Hindlimb muscle (tissue), 1 donor: ENCODE measurements around the gene ACBD5. TPM values are rescaled to one million over a fixed set of nuclear protein-coding genes. Genes with fewer than 3 reads are reported as not detected.
"Not testable (repeated sequence)": the region's sequence is repeated elsewhere in the genome, so short reads cannot be mapped to it uniquely, and the experiment has no call there.

ENCODE experiments used
- DNase-seq: peaks from one replicate; pipeline ENCODE4 v3.0.0-alpha.2; 2013
- polyA plus RNA-seq: library from polyadenylated mRNA; unstranded; fragments of 120-200 nt; gene quantifications from one replicate; pipeline ENCODE4 v1.2.1, GENCODE V29; 2013; ENCODE audit not compliant: insufficient read length

ACBD5 gene
- polyA plus RNA-seq, 1 donor = 23.8 TPM

DNA sequence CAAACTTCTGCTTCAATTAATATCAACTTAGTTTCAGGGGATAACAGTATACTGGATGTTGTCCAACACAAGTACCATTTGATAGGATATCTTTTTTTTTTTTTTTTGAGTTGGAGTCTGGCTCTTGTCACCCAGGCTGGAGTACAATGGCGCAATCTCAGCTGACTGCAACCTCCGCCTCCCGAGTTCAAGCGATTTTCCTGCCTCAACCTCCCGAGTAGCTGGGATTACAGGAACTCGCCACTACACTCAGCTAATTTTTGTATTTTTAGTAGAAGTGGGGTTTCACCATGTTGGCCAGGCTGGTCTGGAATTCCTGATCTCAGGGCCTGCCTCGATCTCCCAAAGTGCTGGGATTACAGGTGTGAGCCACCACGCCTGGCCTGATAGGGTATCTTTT lies 3.1 kb downstream of the ACBD5 start:
- not testable (repeated sequence) for DNase-seq

DNA sequence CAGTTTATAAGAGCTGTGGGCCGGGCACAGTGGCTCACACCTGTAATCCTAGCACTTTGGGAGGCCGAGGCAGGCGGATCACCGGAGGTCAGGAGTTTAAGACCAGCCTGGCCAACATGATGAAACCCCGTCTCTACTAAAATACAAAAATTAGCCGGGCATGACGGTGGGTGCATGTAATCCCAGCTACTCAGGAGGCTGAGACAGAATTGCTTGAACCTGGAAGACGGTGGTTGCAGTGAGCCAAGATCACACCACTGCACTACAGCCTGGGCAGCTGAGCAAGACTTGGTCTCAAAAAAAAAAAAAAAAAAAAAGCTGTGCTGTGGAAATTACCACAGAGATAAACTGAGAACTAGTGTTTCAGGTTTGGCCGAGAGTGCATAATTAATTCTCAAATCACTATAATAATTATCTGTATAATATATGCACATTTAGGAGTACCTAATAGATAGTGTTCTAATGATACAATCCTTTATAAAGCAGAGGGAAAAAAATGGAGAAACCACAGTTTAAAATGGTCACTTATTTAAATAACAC lies 3.9 kb downstream of the ACBD5 start:
- not testable (repeated sequence) for DNase-seq

- no peak for DNase-seq
Measured at GRCh38 chr10:27235706-27236105, 4.9 kb downstream of the ACBD5 start.

GRCh38 chr10:27230022-27230421 lies 10.6 kb downstream of the ACBD5 start:
- no peak for DNase-seq

- no peak for DNase-seq
Measured at GRCh38 chr10:27225642-27226257, 14.8 kb downstream of the ACBD5 start.

DNA sequence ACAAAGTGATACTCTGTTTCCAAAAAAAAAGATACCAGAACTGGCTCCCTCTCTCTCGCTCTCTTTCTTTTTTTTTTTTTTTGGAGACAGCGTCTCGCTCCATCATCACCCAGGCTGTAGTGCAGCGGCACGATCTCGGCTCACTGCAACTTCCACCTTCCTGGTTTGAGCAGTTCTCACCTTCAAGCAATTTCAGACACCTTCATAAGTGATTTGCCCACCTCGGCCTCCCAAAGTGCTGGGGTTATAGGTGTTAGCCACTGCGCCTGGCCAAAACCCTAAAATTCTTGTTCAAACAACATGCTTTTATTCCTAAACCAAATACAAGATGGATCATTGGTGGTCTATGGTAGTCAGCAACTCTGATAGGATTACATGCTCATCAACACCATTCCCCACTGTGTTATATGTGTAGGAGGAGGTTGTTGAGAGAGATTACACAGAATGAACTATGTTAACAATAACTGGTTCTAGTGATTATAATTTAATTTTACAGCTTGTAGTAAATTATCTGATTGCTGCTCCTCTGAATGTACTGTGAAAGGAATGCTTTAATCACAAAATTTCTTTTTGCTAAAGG lies 15.5 kb downstream of the ACBD5 start:
- DNase-seq = no peak

DNA sequence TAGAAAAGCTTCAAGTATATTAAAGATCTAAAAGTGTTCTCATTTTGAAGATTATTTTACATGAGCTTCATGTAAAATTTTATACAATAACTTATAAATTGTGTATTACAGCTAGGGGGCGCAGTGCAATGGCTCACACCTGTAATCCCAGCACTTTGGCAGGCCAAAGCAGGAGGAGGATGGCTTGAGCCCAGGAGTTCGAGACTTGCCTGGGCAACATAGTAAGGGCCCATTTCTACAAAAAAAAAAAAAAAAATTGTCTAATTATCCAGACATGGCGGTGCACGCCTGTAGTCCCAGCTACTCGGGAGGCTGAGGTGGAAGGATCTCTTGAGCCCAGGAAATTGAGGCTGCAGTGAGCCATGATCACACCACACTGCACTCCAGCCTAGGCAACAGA lies 16.6 kb downstream of the ACBD5 start:
- DNase-seq = no peak

- DNase-seq = no peak
Measured at GRCh38 chr10:27207350-27207749, 33.2 kb downstream of the ACBD5 start.

DNA sequence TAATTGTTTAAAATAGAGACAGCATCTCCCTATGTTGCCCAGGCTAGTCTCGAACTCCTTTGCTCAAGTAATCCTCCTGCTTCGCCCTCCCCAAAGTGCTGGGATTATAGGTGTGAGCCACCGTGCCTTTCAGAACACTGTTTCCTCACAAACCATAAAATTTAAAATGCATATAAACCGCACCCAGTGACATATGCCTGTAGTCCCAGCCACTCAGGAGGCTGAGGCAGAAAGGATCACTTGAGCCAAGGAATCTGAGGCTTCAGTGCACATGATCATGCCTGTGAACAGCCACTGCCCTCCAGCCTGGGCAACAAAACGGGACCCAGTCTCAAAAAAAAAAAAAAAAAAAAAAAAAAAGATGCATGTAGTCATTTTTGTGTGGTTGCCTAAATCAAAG lies 36.8 kb downstream of the ACBD5 start:
- DNase-seq = no peak

- no peak for DNase-seq
Measured at GRCh38 chr10:27197980-27198620, 42.5 kb downstream of the ACBD5 start.

- peak; percentile 1 for DNase-seq
Measured at GRCh38 chr10:27192284-27192683, 48.3 kb downstream of the ACBD5 start.

DNA sequence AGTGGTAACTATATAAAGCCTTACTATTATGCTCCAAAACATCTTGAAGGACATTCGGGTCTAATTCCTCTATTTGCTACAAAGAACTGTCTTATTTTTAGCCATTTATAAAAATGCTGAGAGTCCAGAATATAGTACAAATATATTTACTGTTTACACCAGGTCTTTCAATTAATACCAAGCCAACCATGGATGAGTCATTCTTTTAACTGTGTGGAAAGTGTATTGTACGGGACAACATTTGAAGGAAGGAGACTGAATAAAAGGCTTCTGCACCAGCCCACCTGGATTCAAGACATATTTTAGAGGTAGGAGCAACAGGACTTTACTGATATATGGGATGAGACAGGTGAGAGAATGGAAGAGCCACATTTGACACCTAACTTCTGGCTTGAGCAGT lies 50.1 kb downstream of the ACBD5 start:
- DNase-seq = no peak

- no peak for DNase-seq
Measured at GRCh38 chr10:27188897-27189296, 51.7 kb downstream of the ACBD5 start.

DNA sequence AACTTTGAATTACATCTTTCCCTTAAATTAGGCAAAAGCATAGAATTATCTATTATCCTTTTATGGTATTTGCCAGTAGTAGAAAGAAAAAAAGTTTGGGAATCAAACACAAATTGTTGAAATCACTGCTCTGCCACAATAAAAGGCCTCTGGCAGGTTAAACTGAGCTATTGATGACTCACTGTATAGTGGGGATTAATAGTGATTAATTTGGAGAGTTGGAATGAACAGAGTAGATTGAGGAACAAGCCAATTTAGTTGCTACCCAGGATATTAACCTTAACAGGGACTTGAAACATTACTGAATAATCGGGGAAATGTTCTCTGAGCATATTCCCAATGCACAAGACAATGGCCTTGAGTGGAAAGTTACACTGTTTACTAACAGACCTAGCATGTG lies 52.3 kb downstream of the ACBD5 start:
- DNase-seq = no peak

DNA sequence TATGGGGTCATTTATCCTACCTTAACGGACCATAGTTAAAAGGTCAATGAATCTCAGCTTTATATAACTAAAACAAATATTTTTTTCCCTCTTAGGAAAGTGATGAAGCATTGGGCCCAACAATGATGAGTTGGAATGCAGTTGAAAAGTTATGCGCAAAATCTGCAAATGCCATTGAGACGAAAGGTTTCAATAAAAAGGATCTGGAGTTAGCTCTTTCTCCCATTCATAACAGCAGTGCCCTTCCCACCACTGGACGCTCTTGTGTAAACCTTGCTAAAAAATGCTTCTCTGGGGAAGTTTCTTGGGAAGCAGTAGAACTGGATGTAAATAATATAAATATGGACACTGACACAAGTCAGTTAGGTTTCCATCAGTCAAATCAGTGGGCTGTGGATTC lies 70.7 kb downstream of the ACBD5 start:
- DNase-seq = no peak

DNA sequence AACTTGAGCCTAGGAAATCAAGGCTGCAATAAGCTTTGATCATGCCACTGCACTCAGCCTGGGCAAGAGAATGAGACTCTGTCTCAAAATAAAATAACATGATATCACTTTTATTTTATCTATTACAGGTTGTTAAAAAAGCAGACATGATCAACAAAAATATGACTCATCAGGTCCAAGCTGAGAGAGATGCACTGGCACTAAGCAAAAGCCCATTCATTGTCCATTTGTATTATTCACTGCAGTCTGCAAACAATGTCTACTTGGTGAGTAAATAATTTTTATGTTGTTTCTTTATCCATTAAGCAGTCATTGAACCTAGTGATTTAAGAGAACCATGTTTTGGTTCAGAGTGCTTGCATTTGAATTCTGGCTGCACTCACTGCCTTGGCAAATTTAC lies 82.2 kb downstream of the ACBD5 start:
- DNase-seq = no peak

GRCh38 chr10:27157150-27157549 lies 83.4 kb downstream of the ACBD5 start:
- no peak for DNase-seq

DNA sequence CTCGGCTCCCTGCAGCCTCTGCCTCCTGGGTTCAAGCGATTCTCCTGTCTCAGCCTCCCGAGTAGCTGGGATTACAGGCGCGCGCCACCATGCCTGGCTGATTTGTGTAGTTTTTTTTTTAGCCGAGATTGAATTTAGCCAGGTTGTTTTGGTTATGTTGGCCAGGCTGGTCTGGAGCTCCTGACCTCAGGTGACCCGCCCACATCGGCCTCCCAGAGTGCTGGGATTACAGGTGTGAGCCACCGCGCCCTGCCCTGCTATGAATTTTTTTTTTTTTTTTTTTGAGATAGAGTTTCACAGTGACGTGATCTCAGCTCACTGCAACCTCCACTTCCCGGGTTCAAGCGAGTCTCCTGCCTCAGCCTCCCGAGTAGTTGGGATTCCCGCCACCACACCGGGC lies 84.0 kb downstream of the ACBD5 start:
- DNase-seq = not testable (repeated sequence)

DNA sequence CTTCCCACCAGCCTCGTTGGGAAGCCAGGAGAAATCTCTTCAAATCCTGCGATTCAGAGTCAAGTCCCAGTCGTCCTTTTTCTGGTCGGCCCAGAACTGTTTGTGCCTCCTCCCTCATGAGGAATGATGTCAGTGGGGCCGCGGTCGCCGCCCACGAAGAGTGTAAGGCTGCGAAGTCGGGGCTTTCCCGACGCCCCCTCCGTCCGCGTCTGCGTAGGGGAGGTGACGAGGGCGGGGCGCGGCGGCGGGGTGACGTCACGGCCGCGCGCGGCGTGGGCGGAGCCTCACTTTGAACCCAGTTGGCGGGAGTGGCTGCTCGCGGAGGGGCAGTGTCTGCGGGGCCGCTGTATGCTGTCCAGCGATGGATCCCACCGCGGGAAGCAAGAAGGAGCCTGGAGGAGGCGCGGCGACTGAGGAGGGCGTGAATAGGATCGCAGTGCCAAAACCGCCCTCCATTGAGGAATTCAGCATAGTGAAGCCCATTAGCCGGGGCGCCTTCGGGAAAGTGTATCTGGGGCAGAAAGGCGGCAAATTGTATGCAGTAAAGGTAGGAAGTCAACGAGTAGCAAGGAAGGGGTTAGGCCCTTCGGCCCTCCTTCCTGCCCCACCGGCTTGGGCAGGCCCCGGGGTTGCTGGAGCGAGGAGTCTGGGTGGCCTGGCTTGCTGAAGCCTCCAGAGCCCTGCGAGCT lies 85.4 kb downstream of the ACBD5 start, which contains the start of gene MASTL:
MASTL (plus strand) TSS at position 287 of the 689 bp plus-strand sequence; CDS start at position 362, 75 bp downstream.
- peak; percentile 95 for DNase-seq

DNA sequence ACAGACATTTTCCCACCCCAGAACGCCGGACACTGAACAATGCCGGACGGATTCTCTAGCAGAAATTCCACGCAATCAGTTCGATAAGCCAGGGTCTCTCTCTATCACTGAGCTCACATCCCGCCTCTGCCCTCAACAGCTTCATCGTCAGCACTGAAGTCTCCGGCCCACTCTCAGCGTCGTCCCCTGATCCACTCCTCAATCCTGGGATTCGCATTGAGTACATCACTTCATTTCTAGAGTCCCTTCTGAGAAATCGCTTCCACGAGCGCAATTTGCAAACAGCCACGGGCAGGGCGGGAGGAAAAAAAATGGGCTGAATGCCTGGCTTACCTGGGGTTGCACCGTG lies 86.8 kb downstream of the ACBD5 start:
- no peak for DNase-seq

DNA sequence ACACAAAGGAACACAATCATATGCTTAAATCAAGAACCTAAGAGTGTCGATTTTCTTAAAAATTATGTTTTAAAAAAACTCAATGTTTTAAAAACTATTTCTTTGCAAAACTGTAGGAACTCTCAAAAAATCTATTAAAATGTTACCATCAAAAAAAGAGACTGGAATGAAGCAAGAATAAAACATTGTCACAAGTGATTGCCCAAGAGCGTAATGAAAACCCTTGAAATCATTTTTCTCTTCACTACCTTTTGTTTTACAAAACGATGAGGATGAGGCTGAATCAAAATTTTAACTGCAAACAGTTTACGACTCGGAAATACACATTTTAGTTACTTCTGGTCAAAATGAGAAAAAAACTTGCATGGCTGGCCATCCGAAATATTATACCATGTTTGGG lies 87.3 kb downstream of the ACBD5 start:
- no peak for DNase-seq

GRCh38 chr10:27152687-27153086 lies 87.9 kb downstream of the ACBD5 start:
- no peak for DNase-seq

DNA sequence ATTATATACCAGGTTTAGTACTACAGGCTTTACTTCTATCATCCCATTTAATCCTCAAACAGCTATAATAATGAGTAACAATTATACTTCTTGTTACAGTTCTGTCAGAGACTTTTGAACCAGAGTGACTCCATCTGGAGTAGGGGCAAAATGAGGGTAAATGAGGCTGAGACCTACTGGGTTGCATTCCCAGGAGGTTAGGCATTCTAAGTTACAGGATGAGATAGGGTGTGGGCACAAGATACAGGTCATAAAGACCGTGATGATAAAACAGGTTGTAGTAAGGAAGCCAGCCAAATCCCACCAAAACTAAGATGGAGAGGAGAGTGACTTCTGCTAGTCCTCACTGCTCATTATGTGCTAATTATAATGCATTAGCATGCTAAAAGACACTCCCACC lies 90.3 kb downstream of the ACBD5 start:
- no peak for DNase-seq
